Natural killer cell (primary cell): ENCODE data around the gene DGKQ. TPM values are rescaled to one million over a fixed set of nuclear protein-coding genes. Genes with fewer than 3 reads are reported as not detected.

ENCODE experiments used
- ATAC-seq, 3 donors: fragments of 150-1000 bp in 2 of 3; fragments of 200-7000 bp in 1 of 3; cut with Tn5 transposase; 1 replicate in 1 of 3; 2 replicates in 2 of 3; pipeline ENCODE4 v1.10.0; 2021; ENCODE audit warnings: mild to moderate bottlenecking in 2 of 3, moderate library complexity in 2 of 3
- DNase-seq, 2 donors: peaks; one replicate each; pipeline versions ENCODE4 v3.0.0 to v3.0.0-alpha.2; 2013 to 2021; ENCODE audit warnings: mixed read lengths in 1 of 2
- H3K27ac ChIP-seq: one replicate; pipeline ENCODE4 v1.5.1; 2013; ENCODE audit warnings: mild to moderate bottlenecking, low read length
- H3K27me3 ChIP-seq: one replicate; pipeline ENCODE4 v1.6.1; 2013; ENCODE audit warnings: low read length; ENCODE audit not compliant: control insufficient read depth, insufficient read depth
- H3K36me3 ChIP-seq: one replicate; pipeline ENCODE4 v1.6.1; 2013; ENCODE audit warnings: low read length; ENCODE audit not compliant: control insufficient read depth, insufficient read depth
- H3K4me1 ChIP-seq: one replicate; pipeline ENCODE4 v1.6.1; 2013; ENCODE audit warnings: low read length; ENCODE audit not compliant: control insufficient read depth, insufficient read depth
- H3K4me3 ChIP-seq: one replicate; pipeline ENCODE4 v1.5.1; 2013; ENCODE audit warnings: low read length
- H3K9me3 ChIP-seq: one replicate; pipeline ENCODE4 v1.6.1; 2013; ENCODE audit warnings: low read length; ENCODE audit not compliant: control insufficient read depth, insufficient read depth
- H3K27ac Mint-ChIP-seq, 2 donors: one replicate each; pipeline ENCODE4 v1.8.0; 2022; ENCODE audit warnings: mild to moderate bottlenecking in 2 of 2, mixed read lengths in 2 of 2, moderate library complexity in 1 of 2
- H3K27me3 Mint-ChIP-seq, 2 donors: one replicate each; pipeline ENCODE4 v1.8.0; 2022; ENCODE audit warnings: low read depth in 2 of 2, mixed read lengths in 2 of 2
- H3K36me3 Mint-ChIP-seq: one replicate; pipeline ENCODE4 v1.8.0; 2022; ENCODE audit warnings: mixed read lengths
- H3K4me1 Mint-ChIP-seq, 2 donors: one replicate each; pipeline ENCODE4 v1.8.0; 2022; ENCODE audit warnings: mixed read lengths in 2 of 2
- H3K4me3 Mint-ChIP-seq: one replicate; pipeline ENCODE4 v1.8.0; 2022; ENCODE audit warnings: mild to moderate bottlenecking, moderate library complexity, mixed read lengths
- H3K9me3 Mint-ChIP-seq, 2 donors: one replicate each; pipeline ENCODE4 v1.8.0; 2022; ENCODE audit warnings: mixed read lengths in 2 of 2
- CTCF ChIP-seq: fragments of 200-600 bp; IDR thresholded peaks from one replicate; pipeline ENCODE4 v1.8.0; 2022; ENCODE audit warnings: antibody characterized with exemption
- WGBS: methylation state at CpG from one replicate; pipeline ENCODE4 v1.1.7; 2013; ENCODE audit warnings: missing lambda C conversion rate; ENCODE audit not compliant: insufficient coverage; 5-methylcytosine and 5-hydroxymethylcytosine counted together
- intact Hi-C: fragments of 100-400 bp; cut with micrococcal nuclease; formaldehyde crosslinking; loops from one replicate; pipeline ENCODE4 v1.14.2; 2022
- total RNA-seq, 4 donors: library from RNA; stranded (reverse); fragments of 120-200 nt in 1 of 4; gene quantifications; one replicate each; pipeline versions ENCODE4 v1.2.3 to v1.2.4, GENCODE V29; 2013 to 2022

DGKQ gene
- total RNA-seq, 3 donors from 2014 or later (not counting 1 experiment from before 2014, with no cell fraction given) = 64.2 to 79.5 (median 65.2) TPM

GRCh38 chr4:1015746-1016145 lies 42.4 kb upstream of the DGKQ start:
- no peaks in the 10 kb centered on the region for H3K36me3 Mint-ChIP-seq
- Histone ChIP-seq H3K4me1 (peaks cover 15% of the 10 kb centered on the region), H3K27me3 (no peaks in the 10 kb centered on the region), H3K9me3 (no peaks in the 10 kb centered on the region), H3K4me3 (no peak overlapping the region), H3K36me3 (no peaks in the 10 kb centered on the region), H3K27ac (no peak overlapping the region)
- 97% methylated on average over 10 of the region's 10 CpGs for WGBS
- no peak overlapping the region for H3K4me3 Mint-ChIP-seq
- ATAC-seq = no peak
- H3K4me1 Mint-ChIP-seq = peaks cover 0 to under 1% of the 10 kb centered on the region in 2 donors
- no peaks in the 10 kb centered on the region for H3K27me3 Mint-ChIP-seq
- no peak overlapping the region for H3K27ac Mint-ChIP-seq
- TF ChIP-seq CTCF = no peak
- no peak for DNase-seq
- no peaks in the 10 kb centered on the region for H3K9me3 Mint-ChIP-seq
- intact Hi-C loops = no loop called here

- 85% methylated on average over 8 of the region's 8 CpGs for WGBS
- Histone ChIP-seq H3K36me3 (no peaks in the 10 kb centered on the region), H3K27me3 (no peaks in the 10 kb centered on the region), H3K4me3 (no peak overlapping the region), H3K4me1 (peaks cover 21% of the 10 kb centered on the region), H3K9me3 (no peaks in the 10 kb centered on the region), H3K27ac (no peak overlapping the region)
- Mint-ChIP-seq H3K27me3 (no peaks in the 10 kb centered on the region), H3K4me3 (no peak overlapping the region), H3K9me3 (no peaks in the 10 kb centered on the region), H3K36me3 (no peaks in the 10 kb centered on the region), H3K4me1 (peaks cover 0 to 6% of the 10 kb centered on the region in 2 donors), H3K27ac (no peak overlapping the region)
- TF ChIP-seq CTCF = no peak
- DNase-seq = no peak
- intact Hi-C loops = no loop called here
- ATAC-seq = no peak
Measured at GRCh38 chr4:1015179-1015578, 41.8 kb upstream of the DGKQ start.

- no peaks in the 10 kb centered on the region for H3K36me3 ChIP-seq
- H3K9me3 ChIP-seq = no peaks in the 10 kb centered on the region
- TF ChIP-seq CTCF = no peak
- H3K9me3 Mint-ChIP-seq = no peaks in the 10 kb centered on the region
- peaks cover 0 to 7% of the 10 kb centered on the region in 2 donors for H3K4me1 Mint-ChIP-seq
- ATAC-seq (no peak), DNase-seq (no peak)
- H3K27ac ChIP-seq = no peak overlapping the region
- no peak overlapping the region for H3K4me3 ChIP-seq
- H3K27ac Mint-ChIP-seq = no peak overlapping the region
- H3K27me3 Mint-ChIP-seq = no peaks in the 10 kb centered on the region
- peak overlapping the region; percentile 31 for H3K4me3 Mint-ChIP-seq
- no peaks in the 10 kb centered on the region for H3K36me3 Mint-ChIP-seq
- H3K27me3 ChIP-seq = no peaks in the 10 kb centered on the region
- intact Hi-C loops = loop anchor here (5.0 kb wide), 1 partner anchor 42 kb away; the partner anchor contains the start of gene DGKQ
- peaks cover 21% of the 10 kb centered on the region for H3K4me1 ChIP-seq
- 95% methylated on average over 36 of the region's 36 CpGs for WGBS
Measured at GRCh38 chr4:1014291-1015167, 41.2 kb upstream of the DGKQ start.
